HG03342 (cell line): ENCODE data around the gene SLC4A1.
A peak's percentile ranks its signal among the peaks of the same experiment; 100 is the strongest.

Experiments
- ATAC-seq: cut with Tn5 transposase; IDR thresholded peaks from one replicate; pipeline ENCODE4 v1.9.1; 2021; ENCODE audit warnings: mild to moderate bottlenecking, moderate library complexity; ENCODE audit not compliant: unreplicated experiment

SLC4A1 gene

DNA sequence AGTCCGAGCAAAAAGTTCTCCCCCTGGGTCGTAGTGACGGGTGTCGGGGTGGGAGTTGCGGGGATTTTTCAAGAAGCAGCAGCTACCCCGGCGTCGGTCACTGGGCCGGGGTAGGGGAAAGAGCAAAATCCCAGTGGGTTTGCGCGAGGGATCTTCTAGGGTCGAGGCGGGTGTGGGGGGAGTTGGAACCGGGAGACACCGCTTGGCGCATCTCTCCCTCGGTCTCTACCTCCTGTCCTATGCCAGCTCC is 46.1 kb downstream of the SLC4A1 start:
- ATAC-seq: no peak

DNA sequence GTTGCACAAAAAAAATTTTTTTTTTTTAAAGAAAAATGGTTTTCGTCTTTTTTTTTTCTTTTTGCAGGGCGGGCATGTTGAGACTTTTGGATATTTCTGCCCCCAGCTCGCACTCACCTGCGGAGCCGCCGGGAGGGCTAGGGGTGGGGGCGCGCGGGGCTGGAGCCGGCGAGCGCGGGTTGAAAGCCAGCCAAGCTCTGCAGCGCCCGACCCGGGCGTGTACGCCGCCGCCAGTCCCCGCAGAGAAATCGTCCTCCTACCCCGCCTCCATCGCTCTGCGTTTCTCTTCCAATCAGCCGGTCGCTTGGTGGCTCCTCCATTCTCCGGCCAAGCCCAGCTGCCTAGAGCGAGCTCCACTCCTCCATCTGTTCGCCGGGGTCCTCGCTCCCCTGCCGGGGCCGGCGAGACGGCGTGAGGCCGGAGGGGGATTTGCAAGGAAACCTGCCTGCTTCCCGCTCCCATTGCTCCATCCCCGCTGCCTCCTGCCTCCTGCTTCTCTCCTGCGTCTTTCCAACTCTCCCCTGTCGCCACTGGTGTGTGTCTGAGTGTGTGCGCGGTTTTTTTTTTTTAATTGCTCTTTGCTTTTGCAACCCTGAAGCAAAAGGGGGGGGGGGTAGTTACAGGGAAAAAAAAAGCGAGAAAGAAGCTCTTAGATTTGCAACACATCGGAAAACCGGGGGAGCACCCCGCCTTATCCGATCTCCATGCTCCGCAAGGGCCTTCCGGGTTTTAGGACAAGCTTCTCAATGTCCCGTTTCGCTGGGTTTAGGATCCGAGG is 46.7 kb downstream of the SLC4A1 start:
- no peak for ATAC-seq

DNA sequence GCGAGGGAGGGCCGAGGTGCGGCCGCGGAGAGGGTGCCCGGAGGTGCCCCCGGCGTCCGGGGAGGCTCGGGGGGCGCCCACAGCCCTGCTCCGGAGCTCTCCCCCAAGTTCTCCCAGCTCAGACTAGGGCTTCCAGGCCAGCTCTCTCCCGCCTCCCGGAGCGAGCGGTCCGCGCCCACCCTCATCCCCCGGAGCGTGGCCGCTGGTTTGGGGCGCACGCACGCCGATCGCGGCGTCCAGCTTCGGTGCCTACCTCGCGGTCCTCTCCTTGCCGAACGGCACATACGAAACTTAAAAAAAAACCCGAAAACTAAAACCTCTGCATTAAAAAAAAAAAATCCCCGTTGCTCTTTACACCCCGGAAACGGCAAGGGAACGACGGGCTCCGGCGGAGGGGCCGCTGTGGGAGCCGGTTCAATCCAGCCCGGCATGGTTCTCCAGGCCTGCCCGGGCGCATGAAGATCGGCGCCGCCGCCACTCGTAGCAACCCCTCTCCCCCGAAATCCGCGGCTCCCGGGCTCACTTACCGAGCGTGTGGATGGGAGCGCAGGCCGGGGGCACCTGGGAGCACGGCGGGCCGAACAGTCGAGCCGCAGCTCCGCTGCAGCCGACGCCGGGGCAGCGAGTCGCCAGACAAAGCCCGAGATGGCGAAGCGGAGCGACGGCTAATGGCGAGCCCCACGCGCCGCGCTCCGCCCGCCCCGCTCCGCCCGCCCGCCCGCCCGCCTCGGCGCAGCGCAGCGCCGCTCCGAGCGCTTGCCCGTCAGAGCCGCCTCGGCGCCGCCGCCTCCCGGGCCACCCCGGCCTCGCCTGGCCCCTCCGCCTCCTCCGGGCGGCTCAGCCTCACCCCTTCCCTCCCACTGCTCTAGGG is 47.5 kb downstream of the SLC4A1 start:
- ATAC-seq: no peak

DNA sequence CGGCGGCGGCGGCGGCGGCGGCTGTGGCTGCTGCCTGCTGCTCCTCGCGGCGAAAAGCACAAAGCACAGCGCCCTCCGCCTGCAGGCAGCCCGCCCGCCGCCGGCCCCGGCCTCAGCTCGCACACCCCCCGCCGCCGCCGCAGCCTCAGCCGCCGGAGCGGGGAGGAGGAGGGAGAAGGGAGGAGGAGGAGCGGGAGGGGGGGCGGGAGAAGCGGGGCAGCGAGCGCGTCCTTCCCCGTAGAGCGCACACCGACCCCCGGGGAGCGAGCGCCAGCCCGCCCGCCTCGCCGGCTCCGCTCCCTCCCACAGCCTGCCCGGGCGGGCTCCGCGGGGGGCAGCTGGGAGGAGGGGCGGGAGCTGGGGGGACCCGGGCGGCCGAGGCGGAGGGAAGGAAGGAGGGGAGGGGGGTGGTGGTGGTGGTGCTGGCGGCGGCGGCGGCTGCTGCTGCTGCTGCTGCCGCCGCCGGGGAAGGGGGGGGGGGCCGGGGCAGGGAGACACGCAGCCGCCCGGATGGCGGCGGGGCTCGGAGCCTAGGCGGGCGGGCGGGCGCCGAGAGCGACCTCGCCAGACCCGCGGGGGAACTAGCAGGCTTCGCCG is 48.2 kb downstream of the SLC4A1 start, which contains the start of gene UBTF:
Gene UBTF, minus strand, starts transcription at position 60 of the 597 bp plus-strand sequence. CDS start 1,446 bp downstream, outside the sequence.
- ATAC-seq: peak; percentile 15

DNA sequence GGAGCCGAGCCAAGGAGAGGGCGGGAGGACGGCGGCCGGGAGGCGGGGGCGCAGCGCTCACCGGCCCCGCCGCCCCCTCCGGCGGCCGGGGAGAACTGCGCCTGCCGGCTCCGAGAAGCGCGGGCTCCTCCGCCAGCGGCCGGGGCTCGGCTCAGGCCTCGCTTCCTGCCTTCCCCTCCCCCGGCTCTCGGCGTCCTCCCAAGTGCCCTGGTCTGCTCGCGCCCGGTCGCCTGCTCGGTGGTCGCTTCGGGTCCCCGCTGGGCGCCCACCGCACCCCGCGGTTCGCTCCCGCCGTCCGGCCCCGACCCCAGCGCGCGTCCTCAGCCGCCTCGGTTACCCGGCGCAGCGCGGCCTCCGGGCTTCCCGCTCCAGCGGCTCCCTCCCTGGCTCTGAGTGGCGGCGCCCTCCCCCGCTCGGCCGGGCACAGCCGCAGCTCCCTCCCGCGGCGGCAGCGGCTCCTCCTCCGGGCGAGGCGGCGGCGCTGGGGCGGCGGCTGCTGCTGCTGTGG is 48.8 kb downstream of the SLC4A1 start:
- ATAC-seq: peak; percentile 33

DNA sequence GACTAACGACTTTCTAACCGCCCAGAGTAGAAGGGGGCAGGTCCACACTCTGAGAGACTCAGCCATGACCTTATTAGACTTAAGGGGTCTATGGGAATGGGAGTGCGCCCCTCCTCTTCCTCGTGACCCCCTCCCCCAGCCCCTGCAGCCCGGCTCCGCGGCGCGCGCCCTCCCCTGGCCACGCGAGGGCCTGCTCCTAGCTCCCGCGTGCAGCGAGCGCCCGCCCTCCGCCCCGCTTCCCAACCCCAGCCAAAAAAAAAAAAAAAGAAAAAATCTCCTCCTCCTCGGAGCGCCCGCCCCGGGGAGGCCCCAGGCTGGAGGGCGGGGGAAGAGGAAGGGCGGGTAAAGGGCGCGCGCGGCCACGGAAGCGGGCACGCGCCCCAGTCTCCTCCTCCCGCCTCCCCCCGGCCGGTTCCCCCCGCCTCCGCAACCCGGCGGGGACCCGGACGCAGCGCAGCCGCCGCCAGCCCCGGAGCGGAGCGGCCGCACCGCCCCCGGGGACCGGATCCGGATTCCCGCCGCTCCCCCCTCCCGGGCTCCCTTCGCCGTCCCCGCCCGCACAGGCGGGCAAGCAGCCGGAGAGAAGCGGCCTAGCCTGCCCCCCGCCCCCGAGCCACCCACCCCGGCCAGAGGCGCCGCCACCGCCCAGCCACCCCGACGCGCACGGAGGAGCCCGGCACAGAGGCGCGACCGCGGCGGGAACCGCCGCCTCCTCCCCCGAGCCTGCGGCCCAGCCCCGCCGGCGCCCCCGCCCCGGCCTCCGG is 49.4 kb downstream of the SLC4A1 start:
- peak; percentile 21 for ATAC-seq

DNA sequence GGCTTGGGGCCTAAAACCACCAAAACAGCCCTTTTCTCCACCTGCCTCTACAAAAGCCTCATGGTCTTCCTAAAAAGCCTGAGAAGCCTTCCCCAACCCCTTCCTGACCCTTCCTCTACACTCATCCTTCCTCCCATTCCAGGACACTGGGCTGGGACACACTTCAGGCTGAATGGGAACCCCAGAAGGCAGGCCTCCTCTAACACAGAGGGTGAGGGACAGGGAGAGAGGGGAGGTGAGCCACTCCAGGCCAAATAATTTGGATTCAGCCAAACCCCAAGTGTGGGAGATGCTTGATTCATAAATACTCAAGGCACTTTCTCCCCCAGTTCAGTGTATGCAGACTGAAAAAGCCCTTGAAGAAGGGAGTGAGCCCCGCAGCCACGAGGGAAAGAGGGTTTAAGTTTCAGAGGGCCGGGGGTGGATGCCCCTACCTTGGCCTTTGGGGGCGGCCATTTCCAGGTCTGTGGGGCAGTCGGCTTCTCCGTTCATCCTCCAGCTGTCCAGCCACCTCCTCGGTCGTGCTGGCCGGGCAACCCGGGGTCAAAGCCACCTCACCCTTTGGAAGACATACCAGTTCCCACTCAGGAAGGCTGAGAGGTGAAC is 50.1 kb downstream of the SLC4A1 start:
- no peak for ATAC-seq

DNA sequence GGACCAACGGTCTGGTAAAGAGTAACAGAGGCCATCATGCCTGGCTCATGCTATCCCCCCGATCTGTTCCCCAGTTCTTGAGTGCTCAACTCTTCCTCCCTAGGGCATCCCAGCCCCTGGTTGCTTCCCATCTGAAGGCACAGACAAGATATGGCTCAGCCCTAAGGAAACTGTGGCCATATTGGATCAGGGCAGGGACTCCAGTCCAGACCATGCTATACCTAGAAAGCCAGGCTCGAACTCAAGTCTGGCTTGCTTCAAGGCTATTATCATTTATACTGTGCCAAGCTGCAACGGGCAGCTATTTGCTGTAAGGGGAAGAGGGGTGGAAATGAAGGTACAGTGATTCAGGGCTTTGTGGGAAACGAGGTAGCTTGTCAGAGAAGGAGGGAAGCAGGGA is 51.2 kb downstream of the SLC4A1 start:
- no peak for ATAC-seq

DNA sequence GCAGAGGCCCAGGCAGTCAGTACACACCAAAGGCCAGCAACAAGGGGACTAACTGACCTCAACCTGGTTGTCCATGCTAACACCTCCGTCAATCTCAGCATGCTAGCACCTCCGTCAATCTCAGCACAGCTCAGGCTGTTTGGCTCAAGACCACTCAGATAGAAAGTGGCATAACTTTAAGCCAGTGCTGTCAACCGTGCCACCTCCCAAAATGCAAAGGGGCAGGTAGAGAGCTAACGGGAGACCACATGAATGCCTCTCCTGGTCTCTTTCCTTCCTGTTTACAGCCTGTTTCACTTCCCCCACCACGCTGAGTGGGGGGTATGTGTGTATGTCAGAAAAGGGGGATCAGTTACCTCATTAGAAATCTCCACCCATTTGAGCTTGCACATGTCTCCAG is 51.8 kb downstream of the SLC4A1 start:
- no peak for ATAC-seq

DNA sequence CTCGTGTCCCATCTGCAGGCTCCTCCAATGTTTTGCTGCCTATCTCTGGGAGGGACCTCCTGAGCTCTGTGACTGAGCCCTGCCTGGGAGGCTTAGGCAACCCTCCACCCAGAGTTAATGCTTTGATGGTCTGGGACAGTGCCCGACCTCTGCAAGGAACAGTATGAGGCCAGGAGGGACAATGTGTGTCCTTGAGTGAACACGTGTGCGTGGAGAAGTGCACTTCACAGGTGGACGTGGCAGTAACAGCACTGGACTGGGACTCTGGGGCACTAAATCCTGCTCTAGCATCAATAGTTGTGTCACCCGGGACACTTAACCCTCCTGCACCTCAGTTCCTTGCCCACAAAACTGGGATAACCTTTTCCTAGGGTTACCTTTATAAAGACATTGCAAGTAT is 53.0 kb downstream of the SLC4A1 start:
- ATAC-seq: no peak

DNA sequence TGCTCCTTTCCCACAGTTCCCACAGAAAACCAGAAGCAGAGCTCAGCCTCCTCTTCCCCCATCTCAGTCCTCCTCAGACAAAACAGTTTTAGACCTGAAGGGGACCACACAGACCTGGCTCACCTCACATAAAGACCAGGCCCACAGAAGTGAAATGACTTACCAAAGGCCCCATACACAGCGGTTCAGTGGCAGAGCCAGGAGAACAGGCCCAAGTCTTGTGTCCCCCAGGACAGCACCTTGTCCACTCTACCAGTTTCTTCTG is 53.8 kb downstream of the SLC4A1 start:
- no peak for ATAC-seq

DNA sequence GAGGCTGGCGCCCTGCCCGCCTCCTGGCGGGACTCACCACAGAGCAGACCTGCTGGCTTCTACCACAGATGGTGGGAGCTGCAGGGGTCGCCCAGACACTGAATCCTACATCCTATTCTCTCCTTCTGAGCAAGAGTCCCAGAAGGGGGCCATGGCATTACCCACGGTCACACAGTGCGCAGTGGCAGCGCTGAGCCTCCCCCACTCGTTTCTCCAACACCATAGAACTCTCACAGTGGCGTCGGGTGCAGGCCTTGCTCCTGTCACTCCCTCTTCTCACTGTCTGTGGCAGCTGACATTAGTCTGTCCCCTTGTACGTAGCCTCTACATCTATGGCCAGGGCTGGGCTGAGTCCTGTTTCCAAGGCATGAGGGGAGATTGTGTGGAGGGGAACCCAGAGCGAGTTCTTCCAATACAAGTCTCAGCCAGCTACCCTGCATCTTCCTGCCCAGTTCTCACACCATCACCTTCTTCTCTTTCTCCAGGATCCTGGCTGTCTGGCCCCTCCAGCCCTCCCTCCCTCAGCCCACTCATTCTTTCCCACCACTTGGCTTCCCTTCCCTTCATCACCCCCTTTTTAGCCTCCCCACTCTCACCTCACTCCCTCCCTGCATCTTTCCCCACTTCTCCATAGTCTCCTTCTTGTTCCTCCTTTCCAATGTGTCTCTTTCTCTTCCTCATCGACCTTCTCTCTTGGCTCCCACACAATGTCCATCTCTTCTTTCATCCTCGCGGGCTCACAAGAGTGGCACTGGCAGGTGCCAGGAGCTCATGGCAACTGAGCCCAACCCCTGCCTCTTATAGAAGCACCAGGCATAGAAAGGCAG is 54.3 kb downstream of the SLC4A1 start:
- ATAC-seq: no peak

DNA sequence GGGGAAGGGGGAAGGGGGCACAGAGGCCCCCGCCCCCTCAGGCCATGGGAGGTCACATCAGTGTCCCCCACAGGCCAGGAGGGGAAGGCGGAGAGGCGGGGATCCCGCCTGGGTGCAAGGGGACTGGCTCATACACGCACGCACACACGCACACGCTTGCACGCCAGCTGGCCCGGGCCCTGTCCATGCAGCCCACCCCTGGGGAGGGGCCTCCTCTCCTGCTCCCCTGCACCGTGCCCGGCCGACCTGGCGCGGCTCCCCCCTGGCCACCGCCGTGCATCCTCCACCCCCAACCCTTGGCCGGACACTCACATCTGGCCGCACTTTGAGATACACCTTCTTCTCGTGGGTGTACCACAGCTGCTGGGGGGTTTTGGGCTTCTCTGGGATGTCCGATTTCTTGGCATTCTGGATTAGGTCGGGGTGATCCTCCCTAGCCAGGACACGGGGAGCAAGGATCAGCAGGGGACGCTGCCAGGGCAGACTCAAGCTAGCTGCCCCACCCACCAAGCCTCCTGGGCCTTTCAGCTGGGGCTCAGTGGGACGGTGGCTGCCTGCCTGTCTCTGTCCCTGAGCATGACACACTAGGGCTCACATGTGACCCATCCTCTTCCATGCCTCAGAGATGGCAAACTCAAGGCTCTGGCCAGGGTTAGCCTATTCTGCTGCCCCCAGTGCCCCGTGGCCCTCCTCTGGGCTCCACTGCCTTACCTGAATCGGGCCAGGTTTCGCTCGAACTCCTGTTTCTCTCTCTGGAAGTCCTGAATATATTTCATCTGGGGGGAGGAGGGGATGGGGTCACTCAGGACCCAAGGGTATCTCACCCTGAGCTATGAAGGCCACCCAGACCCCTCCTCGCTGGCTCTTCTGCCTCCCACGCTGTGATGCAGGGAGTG is 55.2 kb downstream of the SLC4A1 start:
- ATAC-seq: no peak

DNA sequence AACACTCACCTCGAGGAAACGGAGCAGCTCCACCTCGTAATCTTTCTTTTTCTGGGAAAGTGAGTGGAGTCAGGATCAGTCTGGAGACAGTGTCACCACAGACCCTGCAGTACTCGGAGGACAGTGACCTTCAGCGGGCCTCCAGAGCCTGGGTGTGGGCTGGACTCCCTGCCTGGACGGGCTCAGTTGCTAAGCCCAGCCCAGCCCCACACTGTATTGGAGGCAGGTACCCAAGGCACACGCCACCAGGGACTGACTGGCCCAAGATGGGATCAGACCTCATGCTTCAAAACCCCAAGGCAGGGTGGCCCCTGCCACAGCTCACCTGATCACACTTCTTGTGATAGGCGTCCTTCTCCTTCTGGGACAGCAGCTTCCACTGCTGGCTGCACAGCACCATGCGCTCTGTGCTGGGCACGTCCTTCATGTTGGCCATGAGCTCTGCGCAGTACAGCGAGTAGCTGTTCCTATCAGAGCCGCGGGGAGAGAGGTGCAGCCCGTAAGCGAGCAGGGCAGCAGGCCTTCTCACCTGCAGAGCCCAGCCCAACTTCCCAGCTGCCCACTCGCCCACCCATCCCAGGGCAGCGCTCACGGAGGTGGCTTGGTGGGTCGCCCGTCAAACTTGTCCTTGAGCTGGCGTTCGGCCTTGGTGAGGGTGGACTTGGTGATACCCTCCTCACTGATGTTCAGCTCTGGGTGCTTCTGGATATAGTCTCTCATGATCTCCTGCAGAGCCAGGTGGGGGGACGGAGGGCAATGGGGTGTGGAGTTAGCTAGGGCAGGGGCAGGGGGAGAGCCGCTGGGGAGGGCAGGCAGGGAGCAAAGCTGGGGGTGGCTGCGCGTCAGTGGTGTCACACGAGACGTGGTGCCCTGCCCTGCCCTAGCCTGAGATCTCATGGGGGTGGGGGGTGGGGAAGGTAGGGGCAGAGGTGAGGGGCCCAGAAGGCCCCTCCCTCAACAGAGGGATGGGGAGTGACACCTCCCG is 56.4 kb downstream of the SLC4A1 start:
- ATAC-seq: no peak

DNA sequence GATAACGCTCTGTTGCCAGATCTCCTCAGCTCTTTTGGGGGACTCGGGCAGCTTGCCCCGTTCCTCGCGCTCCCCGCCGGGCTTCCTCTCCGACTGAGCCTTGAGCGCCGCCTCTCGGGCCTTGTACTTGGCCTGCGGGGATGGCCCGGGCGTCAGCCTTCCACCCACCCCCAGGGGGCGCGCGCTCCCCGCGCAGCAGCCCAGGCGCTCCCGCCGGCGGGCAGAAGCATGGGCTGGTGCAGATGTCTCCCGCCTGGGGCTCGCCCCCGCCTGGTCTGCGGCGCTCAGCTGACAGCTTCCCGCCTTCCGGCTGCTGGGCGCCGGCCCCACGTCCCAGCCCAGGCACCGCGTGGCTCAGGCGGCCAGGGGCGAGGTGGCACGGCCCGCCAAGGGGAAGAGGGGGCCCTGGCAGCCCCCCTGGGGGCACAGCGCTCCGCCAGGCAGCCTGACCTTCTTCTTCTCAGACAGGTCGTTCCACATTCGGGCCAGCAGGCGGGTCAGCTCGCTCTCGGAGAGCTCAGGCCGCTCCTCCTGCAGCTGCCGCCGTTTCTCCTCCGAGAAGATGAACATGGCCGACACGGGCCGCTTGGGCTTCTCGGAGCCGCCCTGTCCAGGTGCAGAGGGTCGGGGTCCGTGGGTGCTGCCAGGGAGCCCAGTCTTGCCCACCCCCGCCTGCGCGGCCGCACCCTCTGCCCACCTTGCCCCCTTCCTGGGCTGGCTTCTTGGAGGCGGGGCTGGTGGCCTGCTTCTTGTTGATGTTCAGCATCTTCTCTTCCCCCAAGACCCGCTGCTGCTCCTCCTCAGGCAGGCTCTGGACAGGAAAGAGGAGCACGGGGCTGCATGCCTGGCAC is 57.4 kb downstream of the SLC4A1 start:
- peak; percentile 74 for ATAC-seq

DNA sequence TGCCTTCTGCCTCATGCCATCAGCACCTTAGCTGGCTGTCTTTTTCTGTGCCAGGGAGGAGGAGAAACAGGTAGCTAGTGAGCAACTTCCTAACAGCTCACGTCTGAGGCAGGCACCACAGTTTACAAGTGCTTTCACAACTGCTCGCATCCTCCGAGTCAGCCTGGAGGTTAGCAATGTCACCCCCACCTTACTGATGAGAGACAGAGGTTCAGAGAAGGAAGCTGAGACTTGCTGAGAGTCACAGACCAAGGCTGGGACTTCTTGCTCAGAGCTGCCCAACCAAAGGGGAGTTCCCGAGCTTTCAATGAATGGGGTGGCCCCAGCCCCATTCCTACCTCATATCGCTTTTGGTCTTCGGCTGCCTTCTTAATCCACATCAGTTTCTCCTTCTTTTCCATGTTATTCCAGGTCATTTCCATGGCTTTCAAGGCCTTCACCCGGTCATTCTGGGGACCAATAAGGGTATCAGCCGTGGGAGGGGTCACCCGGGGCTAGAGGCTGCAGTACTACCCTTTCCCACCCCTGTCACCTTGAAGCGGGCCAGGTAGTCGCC is 58.1 kb downstream of the SLC4A1 start:
- no peak for ATAC-seq

DNA sequence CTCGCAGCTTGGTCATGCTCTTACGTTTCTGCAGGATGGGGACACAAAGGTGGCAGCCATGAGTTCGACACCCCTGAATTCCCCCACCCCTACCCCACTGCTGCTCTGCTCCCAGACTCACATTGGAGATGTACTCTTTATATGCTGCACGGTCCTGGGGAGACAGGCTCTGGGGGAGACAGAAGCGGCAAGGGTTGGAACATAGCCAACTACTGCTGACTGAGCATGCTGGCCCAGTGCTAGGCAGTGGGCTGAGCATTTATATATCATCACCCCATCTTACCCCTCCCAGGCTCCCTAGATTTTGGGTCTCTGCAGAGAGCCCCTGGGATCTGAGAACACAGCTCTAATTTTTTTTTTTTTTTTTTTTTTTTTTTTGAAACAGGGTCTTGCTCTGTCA is 60.2 kb downstream of the SLC4A1 start:
- ATAC-seq: no peak
